ENCODE measurements around the gene GPATCH4.

The GPATCH4 gene

GRCh38 chr1:156598731-156599432, 2.4 kb downstream of the GPATCH4 start:
- Histone ChIP-seq H3K4me1 (ENCODE audit: control insufficient read depth, insufficient read depth, low read length) (peaks cover 4% of the 10 kb centered on the region), H3K36me3 (ENCODE audit: control insufficient read depth, insufficient read depth, low read length) (peaks cover 37% of the 10 kb centered on the region), H3K27ac (ENCODE audit: insufficient read depth, low read depth, low read length, poor library complexity, severe bottlenecking) (no peak overlapping the region), H3K27me3 (ENCODE audit: control insufficient read depth, insufficient read depth, low read length, poor library complexity, severe bottlenecking) (no peaks in the 10 kb centered on the region), H3K9me3 (ENCODE audit: control insufficient read depth, low read length) (no peaks in the 10 kb centered on the region), H3K4me3 (ENCODE audit: insufficient read depth, low read depth, low read length) (no peak overlapping the region)
- 90 to 95% methylated on average over 4 of the region's 4 CpGs for WGBS, 2 experiments

- Histone ChIP-seq H3K4me1 (ENCODE audit: control insufficient read depth, insufficient read depth, low read length) (peaks cover 4% of the 10 kb centered on the region), H3K27me3 (ENCODE audit: control insufficient read depth, insufficient read depth, low read length, poor library complexity, severe bottlenecking) (no peaks in the 10 kb centered on the region), H3K4me3 (ENCODE audit: insufficient read depth, low read depth, low read length) (no peak overlapping the region), H3K36me3 (ENCODE audit: control insufficient read depth, insufficient read depth, low read length) (peaks cover 42% of the 10 kb centered on the region), H3K9me3 (ENCODE audit: control insufficient read depth, low read length) (no peaks in the 10 kb centered on the region), H3K27ac (ENCODE audit: insufficient read depth, low read depth, low read length, poor library complexity, severe bottlenecking) (no peak overlapping the region)
- WGBS, 2 experiments = 94 to 95% methylated on average over 5 of the region's 5 CpGs
Observed at GRCh38 chr1:156598125-156598524, 3.2 kb downstream of the GPATCH4 start.

- 88 to 94% methylated on average over 1 to 3 of the region's 3 CpGs for WGBS, 2 experiments
- H3K36me3 ChIP-seq (ENCODE audit: control insufficient read depth, insufficient read depth, low read length) = peaks cover 42% of the 10 kb centered on the region
Observed at GRCh38 chr1:156596426-156596825, 4.9 kb downstream of the GPATCH4 start.

GRCh38 chr1:156595016-156595415, 6.3 kb downstream of the GPATCH4 start:
- no peaks in the 10 kb centered on the region for H3K27me3 ChIP-seq (ENCODE audit: control insufficient read depth, insufficient read depth, low read length, poor library complexity, severe bottlenecking)
- 96 to 97% methylated on average over 2 of the region's 2 CpGs for WGBS, 2 experiments

More at GRCh38 chr1:156596426-156596825, 4.9 kb downstream of the GPATCH4 start:
- Histone ChIP-seq H3K9me3 (ENCODE audit: control insufficient read depth, low read length) (no peaks in the 10 kb centered on the region), H3K4me1 (ENCODE audit: control insufficient read depth, insufficient read depth, low read length) (peaks cover 8% of the 10 kb centered on the region), H3K4me3 (ENCODE audit: insufficient read depth, low read depth, low read length) (no peak overlapping the region), H3K27me3 (ENCODE audit: control insufficient read depth, insufficient read depth, low read length, poor library complexity, severe bottlenecking) (no peaks in the 10 kb centered on the region), H3K27ac (ENCODE audit: insufficient read depth, low read depth, low read length, poor library complexity, severe bottlenecking) (no peak overlapping the region)

GRCh38 chr1:156594190-156594589, 7.1 kb downstream of the GPATCH4 start:
- no peak overlapping the region for H3K27ac ChIP-seq (ENCODE audit: insufficient read depth, low read depth, low read length, poor library complexity, severe bottlenecking)
- no peak overlapping the region for H3K4me3 ChIP-seq (ENCODE audit: insufficient read depth, low read depth, low read length)
- peaks cover 4% of the 10 kb centered on the region for H3K4me1 ChIP-seq (ENCODE audit: control insufficient read depth, insufficient read depth, low read length)
- no peaks in the 10 kb centered on the region for H3K27me3 ChIP-seq (ENCODE audit: control insufficient read depth, insufficient read depth, low read length, poor library complexity, severe bottlenecking)
- no peaks in the 10 kb centered on the region for H3K9me3 ChIP-seq (ENCODE audit: control insufficient read depth, low read length)
- H3K36me3 ChIP-seq (ENCODE audit: control insufficient read depth, insufficient read depth, low read length) = peaks cover 42% of the 10 kb centered on the region
- WGBS, 2 experiments = 90 to 92% methylated on average over 3 of the region's 3 CpGs

More at GRCh38 chr1:156595016-156595415, 6.3 kb downstream of the GPATCH4 start:
- Histone ChIP-seq H3K4me3 (ENCODE audit: insufficient read depth, low read depth, low read length) (no peak overlapping the region), H3K27ac (ENCODE audit: insufficient read depth, low read depth, low read length, poor library complexity, severe bottlenecking) (no peak overlapping the region), H3K4me1 (ENCODE audit: control insufficient read depth, insufficient read depth, low read length) (peaks cover 4% of the 10 kb centered on the region), H3K9me3 (ENCODE audit: control insufficient read depth, low read length) (no peaks in the 10 kb centered on the region), H3K36me3 (ENCODE audit: control insufficient read depth, insufficient read depth, low read length) (peaks cover 42% of the 10 kb centered on the region)

- Histone ChIP-seq H3K4me1 (ENCODE audit: control insufficient read depth, insufficient read depth, low read length) (peaks cover 4% of the 10 kb centered on the region), H3K4me3 (ENCODE audit: insufficient read depth, low read depth, low read length) (no peak overlapping the region), H3K27me3 (ENCODE audit: control insufficient read depth, insufficient read depth, low read length, poor library complexity, severe bottlenecking) (no peaks in the 10 kb centered on the region), H3K9me3 (ENCODE audit: control insufficient read depth, low read length) (no peaks in the 10 kb centered on the region), H3K27ac (ENCODE audit: insufficient read depth, low read depth, low read length, poor library complexity, severe bottlenecking) (no peak overlapping the region), H3K36me3 (ENCODE audit: control insufficient read depth, insufficient read depth, low read length) (peaks cover 42% of the 10 kb centered on the region)
- WGBS, 2 experiments = 94% methylated on average over 8 of the region's 8 CpGs
Observed at GRCh38 chr1:156593661-156593989, 7.7 kb downstream of the GPATCH4 start.

GRCh38 chr1:156592910-156593660, 8.2 kb downstream of the GPATCH4 start:
- no peaks in the 10 kb centered on the region for H3K9me3 ChIP-seq (ENCODE audit: control insufficient read depth, low read length)
- H3K4me3 ChIP-seq (ENCODE audit: insufficient read depth, low read depth, low read length) = no peak overlapping the region
- peaks cover 4% of the 10 kb centered on the region for H3K4me1 ChIP-seq (ENCODE audit: control insufficient read depth, insufficient read depth, low read length)
- no peaks in the 10 kb centered on the region for H3K27me3 ChIP-seq (ENCODE audit: control insufficient read depth, insufficient read depth, low read length, poor library complexity, severe bottlenecking)
- H3K27ac ChIP-seq (ENCODE audit: insufficient read depth, low read depth, low read length, poor library complexity, severe bottlenecking) = no peak overlapping the region
- peaks cover 42% of the 10 kb centered on the region for H3K36me3 ChIP-seq (ENCODE audit: control insufficient read depth, insufficient read depth, low read length)
- WGBS, 2 experiments = 93 to 94% methylated on average over 8 of the region's 8 CpGs

- H3K36me3 ChIP-seq (ENCODE audit: control insufficient read depth, insufficient read depth, low read length) = peaks cover 36% of the 10 kb centered on the region
- H3K4me3 ChIP-seq (ENCODE audit: insufficient read depth, low read depth, low read length) = peak overlapping the region; percentile 90
- H3K9me3 ChIP-seq (ENCODE audit: control insufficient read depth, low read length) = no peaks in the 10 kb centered on the region
- no peak overlapping the region for H3K27ac ChIP-seq (ENCODE audit: insufficient read depth, low read depth, low read length, poor library complexity, severe bottlenecking)
- H3K4me1 ChIP-seq (ENCODE audit: control insufficient read depth, insufficient read depth, low read length) = peaks cover 4% of the 10 kb centered on the region
- H3K27me3 ChIP-seq (ENCODE audit: control insufficient read depth, insufficient read depth, low read length, poor library complexity, severe bottlenecking) = no peaks in the 10 kb centered on the region
- 60 to 62% methylated on average over 16 of the region's 16 CpGs for WGBS, 2 experiments
Observed at GRCh38 chr1:156592158-156592909, 8.9 kb downstream of the GPATCH4 start.

- no peaks in the 10 kb centered on the region for H3K27me3 ChIP-seq (ENCODE audit: control insufficient read depth, insufficient read depth, low read length, poor library complexity, severe bottlenecking)
- H3K36me3 ChIP-seq (ENCODE audit: control insufficient read depth, insufficient read depth, low read length) = peaks cover 29% of the 10 kb centered on the region
- 1% methylated on average over 60 of the region's 60 CpGs for WGBS, 2 experiments
- H3K9me3 ChIP-seq (ENCODE audit: control insufficient read depth, low read length) = no peaks in the 10 kb centered on the region
- H3K27ac ChIP-seq (ENCODE audit: insufficient read depth, low read depth, low read length, poor library complexity, severe bottlenecking) = peak within 1 kb of the TSS; percentile 18
- peak within 1 kb of the TSS; percentile 90 for H3K4me3 ChIP-seq (ENCODE audit: insufficient read depth, low read depth, low read length)
- peaks cover 4% of the 10 kb centered on the region for H3K4me1 ChIP-seq (ENCODE audit: control insufficient read depth, insufficient read depth, low read length)
Observed at GRCh38 chr1:156591432-156592157, 9.7 kb downstream of the GPATCH4 start, which contains the start of gene NAXE. Gene NAXE, plus strand, starts transcription at chr1:156591776. Its CDS starts 29 bp downstream, at chr1:156591805.

Data from ectodermal cell (in vitro differentiated cells).